OCI-LY7 (cell line): ENCODE results near the gene RAD51B. TPM values are rescaled to one million over a fixed set of nuclear protein-coding genes. Genes with fewer than 3 reads are reported as not detected.

Source experiments
- BruUV-seq: library from RNA; stranded (reverse); fragments of 400-500 nt; replicated peaks from 2 replicates; lab custom pipeline; 2021; lab: Mats Ljungman, UMichigan
- CTCF ChIA-PET: fragments of 300-600 bp; sonication (Branson Sonifier 250); formaldehyde crosslinking; loops from one replicate; lab custom pipeline; 2022; ENCODE audit warnings: antibody characterized with exemption; ENCODE audit not compliant: unreplicated experiment; lab: Charles Lee
- POLR2A ChIA-PET: fragments of 300-600 bp; sonication (Branson Sonifier 250); formaldehyde crosslinking; loops from one replicate; lab custom pipeline; 2022; ENCODE audit warnings: antibody characterized with exemption; lab: Charles Lee
- DNase-seq: peaks from one replicate; pipeline ENCODE4 v3.0.0-alpha.2; 2015; ENCODE audit warnings: low spot score
- H2AFZ ChIP-seq: fragments of 200-600 bp; sonication (generic), shearing (Covaris generic); 2 replicates; pipeline ENCODE4 v1.6.1; 2014; ENCODE audit warnings: mild to moderate bottlenecking, antibody characterized with exemption, low read length, moderate library complexity
- H3K27ac ChIP-seq: fragments of 200-600 bp; sonication (generic); 2 replicates; pipeline ENCODE4 v1.5.1; 2014; ENCODE audit warnings: mixed run types, low read depth, mild to moderate bottlenecking, moderate library complexity, low read length, inconsistent platforms; ENCODE audit not compliant: poor library complexity, severe bottlenecking
- H3K36me3 ChIP-seq: fragments of 200-600 bp; sonication (generic); 2 replicates; pipeline ENCODE4 v1.6.1; 2014; ENCODE audit warnings: mild to moderate bottlenecking, antibody characterized with exemption, low read length, moderate library complexity, mixed read lengths; ENCODE audit not compliant: insufficient read depth
- H3K4me1 ChIP-seq: fragments of 200-600 bp; sonication (generic); 2 replicates; pipeline ENCODE4 v1.5.1; 2014; ENCODE audit warnings: mild to moderate bottlenecking, low read length; ENCODE audit not compliant: insufficient read depth, poor library complexity, severe bottlenecking
- H3K4me2 ChIP-seq: fragments of 200-600 bp; sonication (generic); 2 replicates; pipeline ENCODE4 v1.6.1; 2014; ENCODE audit warnings: mild to moderate bottlenecking, low read length
- H3K4me3 ChIP-seq: fragments of 200-600 bp; sonication (generic); 2 replicates; pipeline ENCODE4 v1.5.1; 2014; ENCODE audit warnings: mild to moderate bottlenecking, low read depth, low read length; ENCODE audit not compliant: poor library complexity, severe bottlenecking
- H3K79me2 ChIP-seq: fragments of 200-600 bp; sonication (generic); 2 replicates; pipeline ENCODE4 v1.6.1; 2016; ENCODE audit warnings: low read depth, mild to moderate bottlenecking, low read length, moderate library complexity, mixed read lengths; ENCODE audit not compliant: insufficient read depth
- H3K9me2 ChIP-seq: fragments of 200-600 bp; sonication (generic); 2 replicates; pipeline ENCODE4 v1.6.1; 2016; ENCODE audit warnings: mild to moderate bottlenecking, low read length, mixed read lengths; ENCODE audit not compliant: insufficient read depth
- H3K9me3 ChIP-seq: fragments of 200-600 bp; sonication (generic); 2 replicates; pipeline ENCODE4 v1.6.1; 2014; ENCODE audit warnings: mild to moderate bottlenecking, mixed run types, low read length, mixed read lengths
- H4K20me1 ChIP-seq: fragments of 200-600 bp; sonication (generic); 2 replicates; pipeline ENCODE4 v1.6.1; 2014; ENCODE audit warnings: mild to moderate bottlenecking, antibody characterized with exemption, low read length, moderate library complexity, mixed read lengths; ENCODE audit not compliant: insufficient read depth
- CTCF ChIP-seq: fragments of 200-600 bp; sonication (generic); conservative IDR thresholded peaks from 2 replicates; pipeline ENCODE4 v1.5.1; 2014; ENCODE audit warnings: mild to moderate bottlenecking, antibody characterized with exemption, low read length, moderate library complexity, mixed read lengths
- EZH2phosphoT487 ChIP-seq: fragments of 200-600 bp; sonication (generic); IDR thresholded peaks from 2 replicates; pipeline ENCODE4 v1.6.1; 2018; ENCODE audit warnings: low read depth, borderline replicate concordance, mild to moderate bottlenecking, mixed run types, antibody characterized with exemption, low read length, moderate library complexity, mixed read lengths
- intact Hi-C: fragments of 100-400 bp; cut with micrococcal nuclease; formaldehyde crosslinking; loops from one replicate; pipeline ENCODE4 v1.10.0; 2022; ENCODE audit not compliant: unreplicated experiment
- total RNA-seq, 2 experiments: library from RNA; depleted of rRNA in 1 of 2; stranded (reverse); fragments of >200 nt in 1 of 2; shearing (Covaris generic) in 1 of 2; gene quantifications; 2 replicates each; pipeline ENCODE4 v1.2.3, GENCODE V29; 2014 to 2022

Gene RAD51B
- total RNA-seq, 2 experiments from 2014 or later: 41.4 to 89.9 TPM

GRCh38 chr14:68477461-68478085, 658.0 kb downstream of the RAD51B start:
- no peak overlapping the region for H2AFZ ChIP-seq
- no peaks in the 10 kb centered on the region for H3K9me3 ChIP-seq
- no TSS peak for BruUV-seq
- H4K20me1 ChIP-seq: no peaks in the 10 kb centered on the region
- no peaks in the 10 kb centered on the region for H3K79me2 ChIP-seq
- no peak for DNase-seq
- no peak overlapping the region for H3K27ac ChIP-seq
- no peaks in the 10 kb centered on the region for H3K9me2 ChIP-seq
- CTCF ChIA-PET: no interaction called here
- H3K4me2 ChIP-seq: peak overlapping the region; percentile 52; the same call in 1 of the 2 replicates
- H3K4me1 ChIP-seq: peaks cover 39% of the 10 kb centered on the region
- TF ChIP-seq EZH2phosphoT487: no peak
- no peak for TF ChIP-seq CTCF
- H3K4me3 ChIP-seq: no peak overlapping the region
- H3K36me3 ChIP-seq: no peaks in the 10 kb centered on the region
- POLR2A ChIA-PET: interaction anchor here (0.6 to 1.2 kb wide), 3 partner anchors 8 to 201 kb away, joined by 3 to 4 read pairs (median 4); no protein-coding TSS in a partner anchor
- intact Hi-C loops: no loop called here

- H3K4me3 ChIP-seq: no peak overlapping the region
- H3K4me1 ChIP-seq: peaks cover 37% of the 10 kb centered on the region
- BruUV-seq: no TSS peak
- ChIA-PET CTCF (no interaction called here), POLR2A (no interaction called here)
- DNase-seq: no peak
- H2AFZ ChIP-seq: no peak overlapping the region
- intact Hi-C loops: no loop called here
- H3K27ac ChIP-seq: no peak overlapping the region
- TF ChIP-seq EZH2phosphoT487 (no peak), CTCF (no peak)
- H3K9me2 ChIP-seq: no peaks in the 10 kb centered on the region
- H3K9me3 ChIP-seq: no peaks in the 10 kb centered on the region
- no peak overlapping the region for H3K4me2 ChIP-seq
- no peaks in the 10 kb centered on the region for H4K20me1 ChIP-seq
- no peaks in the 10 kb centered on the region for H3K36me3 ChIP-seq
- H3K79me2 ChIP-seq: no peaks in the 10 kb centered on the region
Observed at GRCh38 chr14:68479247-68479646, 659.7 kb downstream of the RAD51B start.

- Histone ChIP-seq H2AFZ (no peak overlapping the region), H3K9me3 (no peaks in the 10 kb centered on the region), H3K9me2 (no peaks in the 10 kb centered on the region), H4K20me1 (no peaks in the 10 kb centered on the region), H3K27ac (no peak overlapping the region), H3K79me2 (no peaks in the 10 kb centered on the region), H3K36me3 (no peaks in the 10 kb centered on the region), H3K4me2 (no peak overlapping the region), H3K4me3 (no peak overlapping the region), H3K4me1 (peaks cover 18% of the 10 kb centered on the region)
- BruUV-seq: no TSS peak
- CTCF ChIA-PET: no interaction called here
- TF ChIP-seq EZH2phosphoT487 (no peak), CTCF (no peak)
- intact Hi-C loops: no loop called here
- POLR2A ChIA-PET: no interaction called here
- DNase-seq: no peak
Observed at GRCh38 chr14:68482018-68482417, 662.4 kb downstream of the RAD51B start.
